GM23338 (cell line): Measurements from ENCODE around the gene NRXN2.

Experiments used
- EZH2phosphoT487 ChIP-seq: fragments of 200-600 bp; sonication (generic); IDR thresholded peaks from one replicate; pipeline ENCODE4 v1.8.1; 2018; ENCODE audit warnings: antibody characterized with exemption; ENCODE audit not compliant: unreplicated experiment
- NANOG ChIP-seq: IDR thresholded peaks from 2 replicates; pipeline ENCODE4 v1.6.1; 2016; ENCODE audit warnings: antibody characterized with exemption, borderline replicate concordance
- TF ChIP-seq, protein P1 (sequence below), 2 experiments: fragments of 200-600 bp in 1 of 2; sonication (generic) in 1 of 2; conservative IDR thresholded peaks; 2 replicates each; pipeline versions ENCODE4 v1.5.1 to v1.6.1; 2016 to 2017; ENCODE audit warnings: antibody characterized with exemption in 2 of 2, low read depth in 2 of 2, mild to moderate bottlenecking in 2 of 2, moderate library complexity in 1 of 2

- TF ChIP-seq EZH2phosphoT487 = no peak
- TF ChIP-seq, protein P1, sequence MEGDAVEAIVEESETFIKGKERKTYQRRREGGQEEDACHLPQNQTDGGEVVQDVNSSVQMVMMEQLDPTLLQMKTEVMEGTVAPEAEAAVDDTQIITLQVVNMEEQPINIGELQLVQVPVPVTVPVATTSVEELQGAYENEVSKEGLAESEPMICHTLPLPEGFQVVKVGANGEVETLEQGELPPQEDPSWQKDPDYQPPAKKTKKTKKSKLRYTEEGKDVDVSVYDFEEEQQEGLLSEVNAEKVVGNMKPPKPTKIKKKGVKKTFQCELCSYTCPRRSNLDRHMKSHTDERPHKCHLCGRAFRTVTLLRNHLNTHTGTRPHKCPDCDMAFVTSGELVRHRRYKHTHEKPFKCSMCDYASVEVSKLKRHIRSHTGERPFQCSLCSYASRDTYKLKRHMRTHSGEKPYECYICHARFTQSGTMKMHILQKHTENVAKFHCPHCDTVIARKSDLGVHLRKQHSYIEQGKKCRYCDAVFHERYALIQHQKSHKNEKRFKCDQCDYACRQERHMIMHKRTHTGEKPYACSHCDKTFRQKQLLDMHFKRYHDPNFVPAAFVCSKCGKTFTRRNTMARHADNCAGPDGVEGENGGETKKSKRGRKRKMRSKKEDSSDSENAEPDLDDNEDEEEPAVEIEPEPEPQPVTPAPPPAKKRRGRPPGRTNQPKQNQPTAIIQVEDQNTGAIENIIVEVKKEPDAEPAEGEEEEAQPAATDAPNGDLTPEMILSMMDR (conservative IDR thresholded peaks at IDR 0.05; ENCODE audit: low read depth in 2 of 2) = no peak
- TF ChIP-seq NANOG = no peak
These were observed 50.1 kb downstream of the NRXN2 start for GRCh38 chr11:64672875-64673274.
